GOT3 (cell line): Measurements from ENCODE around the gene PTPRG.

Experiments used
- DNase-seq: peaks from one replicate; lab custom pipeline; 2025; ENCODE audit warnings: mixed read lengths; lab: John Stamatoyannopoulos, UW

PTPRG gene

GRCh38 chr3:62335196-62335595 lies 773.8 kb downstream of the PTPRG start:
- DNase-seq: no peak

- no peak for DNase-seq
Observed at GRCh38 chr3:62343755-62344154, 782.4 kb downstream of the PTPRG start.
